Cardiac fibroblast (primary cell): ENCODE data around the gene TNNT3.
"Not testable (repeated sequence)": the region's sequence is repeated elsewhere in the genome, so short reads cannot be mapped to it uniquely, and the experiment has no call there.

Experiments used
- DNase-seq, 2 donors: peaks; one replicate each; pipeline versions ENCODE4 v3.0.0 to v3.0.0-alpha.2; 2010; ENCODE audit warnings: low read depth in 2 of 2
- H3K4me3 ChIP-seq, 2 donors: replicated peaks in 1 of 2; 1 replicate in 1 of 2; 2 replicates in 1 of 2; pipeline ENCODE4 v1.5.1; 2011; ENCODE audit warnings: low read depth in 2 of 2, low read length in 2 of 2, mild to moderate bottlenecking in 2 of 2, moderate library complexity in 1 of 2
- TF ChIP-seq, protein P1 (sequence below): IDR thresholded peaks from one replicate; pipeline ENCODE4 v1.5.1; 2011; ENCODE audit warnings: low read depth, mild to moderate bottlenecking, low read length, inconsistent platforms

TNNT3 gene

DNA sequence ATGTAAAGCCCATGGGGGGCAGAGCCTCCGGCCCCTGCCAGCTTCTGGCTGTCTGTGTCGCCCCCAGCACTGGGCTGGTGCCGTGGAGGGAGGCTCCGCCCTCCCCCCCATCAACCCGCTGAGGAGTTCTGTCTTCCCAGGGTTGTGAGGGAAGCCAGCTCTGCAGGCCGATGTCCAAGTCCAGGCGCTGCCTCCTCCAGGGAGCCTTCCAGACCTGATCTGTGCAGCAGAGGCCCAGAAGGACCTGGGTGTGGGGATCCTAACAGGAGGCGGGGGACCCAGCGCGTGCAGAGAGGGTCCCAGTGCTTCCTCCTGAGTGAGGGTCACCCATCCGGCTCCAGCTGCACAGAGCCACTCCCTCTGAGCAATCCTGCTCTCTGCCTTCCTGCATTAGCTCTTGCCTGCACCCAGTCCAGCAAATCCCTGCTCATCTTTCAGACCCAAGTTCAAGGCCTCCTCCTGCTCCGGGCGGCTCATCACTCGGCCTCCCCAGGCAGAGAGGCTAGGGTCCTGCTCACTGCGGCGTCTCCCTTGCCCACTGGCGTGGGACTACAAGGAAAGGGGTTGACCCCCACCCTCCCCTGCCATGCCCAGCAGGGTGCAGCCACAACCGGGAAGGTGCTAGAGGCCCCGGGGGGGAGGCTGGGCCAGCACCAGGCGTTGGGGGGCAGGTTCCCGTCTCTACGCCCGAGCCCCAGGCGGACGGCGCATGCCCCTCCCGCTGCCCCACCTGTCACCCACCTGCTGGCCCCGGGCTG lies 44.2 kb upstream of the TNNT3 start:
- DNase-seq: no peak

DNA sequence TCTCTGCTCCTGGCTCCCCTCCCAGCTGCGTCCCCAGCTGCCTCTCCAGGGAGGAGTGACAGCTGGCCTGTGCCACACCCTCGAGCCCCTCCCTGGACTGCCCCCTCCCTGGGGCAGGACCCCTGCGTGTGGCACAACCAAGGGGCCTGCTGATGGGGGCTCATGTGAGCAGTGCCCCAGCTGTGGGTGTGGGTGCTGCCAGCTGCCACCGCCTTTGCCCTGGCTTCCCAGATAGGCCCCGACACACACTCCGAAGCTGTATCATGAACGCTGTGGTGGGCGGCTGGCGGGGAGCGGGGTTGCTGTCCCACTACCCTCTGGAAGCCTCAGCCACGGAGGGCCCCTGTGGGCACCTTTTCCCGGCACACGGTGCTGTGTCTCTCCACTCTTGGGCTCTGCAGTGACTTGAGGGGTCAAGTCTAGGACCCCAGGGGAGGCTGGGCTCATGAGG lies 43.6 kb upstream of the TNNT3 start:
- not testable (repeated sequence) for DNase-seq
- peak overlapping the region in 1 of 2 donors; percentile 7 for H3K4me3 ChIP-seq

More for the DNA sequence above, 44.2 kb upstream of the TNNT3 start:
- H3K4me3 ChIP-seq: no peak overlapping the region
- TF ChIP-seq, protein P1, sequence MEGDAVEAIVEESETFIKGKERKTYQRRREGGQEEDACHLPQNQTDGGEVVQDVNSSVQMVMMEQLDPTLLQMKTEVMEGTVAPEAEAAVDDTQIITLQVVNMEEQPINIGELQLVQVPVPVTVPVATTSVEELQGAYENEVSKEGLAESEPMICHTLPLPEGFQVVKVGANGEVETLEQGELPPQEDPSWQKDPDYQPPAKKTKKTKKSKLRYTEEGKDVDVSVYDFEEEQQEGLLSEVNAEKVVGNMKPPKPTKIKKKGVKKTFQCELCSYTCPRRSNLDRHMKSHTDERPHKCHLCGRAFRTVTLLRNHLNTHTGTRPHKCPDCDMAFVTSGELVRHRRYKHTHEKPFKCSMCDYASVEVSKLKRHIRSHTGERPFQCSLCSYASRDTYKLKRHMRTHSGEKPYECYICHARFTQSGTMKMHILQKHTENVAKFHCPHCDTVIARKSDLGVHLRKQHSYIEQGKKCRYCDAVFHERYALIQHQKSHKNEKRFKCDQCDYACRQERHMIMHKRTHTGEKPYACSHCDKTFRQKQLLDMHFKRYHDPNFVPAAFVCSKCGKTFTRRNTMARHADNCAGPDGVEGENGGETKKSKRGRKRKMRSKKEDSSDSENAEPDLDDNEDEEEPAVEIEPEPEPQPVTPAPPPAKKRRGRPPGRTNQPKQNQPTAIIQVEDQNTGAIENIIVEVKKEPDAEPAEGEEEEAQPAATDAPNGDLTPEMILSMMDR: no peak

DNA sequence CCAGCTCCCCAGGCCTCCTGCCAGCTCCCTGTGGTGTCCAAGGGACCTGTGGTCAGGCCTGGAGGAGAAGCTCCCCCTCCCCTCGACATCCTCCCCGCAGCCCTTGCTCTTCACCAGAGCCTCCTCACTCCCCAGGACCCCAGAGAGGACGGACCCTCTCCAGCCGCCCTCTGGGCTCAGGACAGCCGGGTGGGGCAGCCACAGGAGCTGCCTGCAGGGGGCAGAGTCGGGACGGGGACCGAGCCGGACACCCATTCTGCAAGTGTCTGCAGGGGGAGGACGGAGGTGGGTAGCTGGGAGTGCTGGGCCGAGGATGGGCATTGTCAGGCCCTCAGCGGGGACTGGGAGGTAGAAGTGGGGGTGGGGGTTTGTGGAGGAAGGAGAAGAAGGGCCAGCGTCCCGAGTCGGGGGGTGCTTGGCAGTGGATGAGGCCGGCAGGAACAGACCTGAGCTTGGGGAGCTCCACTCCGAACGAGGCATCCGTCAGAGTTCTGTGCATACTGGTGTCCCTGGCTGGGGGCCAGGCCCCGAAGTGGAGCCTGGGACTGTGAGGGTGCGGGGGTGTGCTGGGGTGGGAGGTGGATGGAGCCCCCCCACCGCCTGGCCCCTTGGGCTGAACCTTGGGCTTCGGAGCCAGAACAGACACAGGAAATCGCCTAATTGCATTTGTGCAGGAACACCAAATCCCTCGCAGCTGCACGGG lies 43.0 kb upstream of the TNNT3 start:
- peak; percentile 55 to 92 for DNase-seq
- H3K4me3 ChIP-seq: peak overlapping the region in 1 of 2 donors; percentile 7
- TF ChIP-seq, protein P1: peak; percentile 87

DNA sequence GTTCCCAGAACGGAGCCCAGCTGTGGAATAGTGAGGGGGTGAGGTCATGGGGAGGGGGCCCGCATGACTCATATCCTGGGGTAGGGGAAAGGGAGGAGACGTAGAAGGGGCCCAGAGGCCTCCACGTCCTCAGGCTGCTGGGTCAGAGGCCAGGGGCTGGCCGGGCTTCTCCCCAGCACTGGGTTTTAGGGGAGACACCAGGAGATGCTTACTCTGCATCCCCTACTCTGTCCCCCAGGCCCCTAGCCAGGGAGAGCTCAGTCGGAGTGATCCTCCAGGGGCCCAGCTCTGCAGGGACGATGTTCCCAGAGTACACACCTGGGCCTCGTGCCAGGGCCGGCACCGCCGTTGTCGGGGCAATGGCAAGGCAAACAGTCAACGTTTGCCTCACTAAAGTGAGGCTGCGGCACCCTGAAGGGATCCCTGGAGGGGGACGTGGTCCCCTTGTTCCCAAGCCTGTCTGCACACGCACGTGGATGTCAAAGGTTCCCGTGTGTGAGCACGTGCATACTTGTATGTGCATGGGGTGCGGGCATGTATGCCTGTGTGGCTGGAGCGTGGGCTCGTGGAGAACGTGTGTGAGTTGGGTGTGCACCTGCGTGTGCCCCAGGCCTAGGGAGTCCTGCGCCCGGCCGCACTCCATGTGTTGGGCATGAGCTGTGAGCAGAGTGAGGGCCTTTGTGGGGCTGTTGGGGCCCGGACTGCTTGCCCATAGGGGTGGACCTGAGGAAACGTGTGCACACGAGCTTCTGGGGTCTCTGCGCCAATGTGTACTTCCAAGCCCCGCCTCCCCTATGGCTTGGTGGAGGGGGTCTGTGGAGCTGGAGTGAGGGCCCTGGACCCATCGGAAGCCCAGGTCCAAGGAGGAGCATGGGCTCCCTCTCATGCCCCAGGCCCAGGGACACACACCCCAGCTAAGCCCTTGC lies 42.0 kb upstream of the TNNT3 start:
- peak; percentile 62 to 84 for DNase-seq
- H3K4me3 ChIP-seq: no peak overlapping the region

DNA sequence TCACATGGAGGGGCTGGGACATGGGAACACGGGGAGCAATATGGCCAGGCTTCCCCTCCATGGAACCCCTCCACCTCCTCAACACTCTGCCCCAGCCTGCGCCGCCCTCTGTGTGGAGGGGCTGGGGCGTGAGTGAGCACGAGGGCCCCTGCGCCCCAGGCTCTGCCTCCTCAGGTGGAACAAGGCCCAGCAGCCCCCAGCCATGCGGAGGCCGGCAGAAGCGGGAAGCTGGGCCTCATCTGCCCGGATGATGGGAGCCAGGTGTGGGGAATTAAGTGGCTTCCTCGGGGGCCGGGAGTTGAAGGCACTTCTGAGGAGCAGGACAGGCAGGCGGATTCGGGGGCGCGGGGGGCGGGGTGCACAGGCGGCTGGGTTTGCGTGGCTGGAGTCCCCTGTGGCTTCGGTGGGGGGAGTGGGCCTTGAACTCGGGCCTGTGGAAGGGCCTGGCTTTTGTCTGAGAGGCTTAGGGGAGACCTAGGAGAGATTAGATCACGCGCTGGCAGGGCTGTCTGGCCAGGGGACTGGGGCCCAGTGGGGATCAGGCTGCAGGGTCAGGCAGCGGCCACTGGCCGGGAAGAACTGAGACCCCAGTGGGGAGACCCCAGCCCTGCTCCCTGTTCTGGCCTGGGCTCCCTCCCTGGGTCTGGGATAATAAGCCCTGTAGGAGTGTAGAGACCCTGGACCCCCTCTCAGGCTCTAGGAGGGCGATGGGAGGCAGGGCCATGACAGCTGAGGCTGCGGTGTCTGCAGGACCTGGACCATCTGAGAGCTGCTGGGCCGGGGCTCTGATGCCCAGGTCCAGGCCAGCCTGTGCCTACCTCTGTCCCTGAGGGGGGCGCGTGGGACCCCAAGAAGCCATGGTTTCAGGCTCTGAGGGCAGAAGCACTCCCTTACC lies 41.1 kb upstream of the TNNT3 start:
- no peak for DNase-seq
- H3K4me3 ChIP-seq: no peak overlapping the region
- TF ChIP-seq, protein P1: no peak

More for the DNA sequence above, 42.0 kb upstream of the TNNT3 start:
- TF ChIP-seq, protein P1: no peak

DNA sequence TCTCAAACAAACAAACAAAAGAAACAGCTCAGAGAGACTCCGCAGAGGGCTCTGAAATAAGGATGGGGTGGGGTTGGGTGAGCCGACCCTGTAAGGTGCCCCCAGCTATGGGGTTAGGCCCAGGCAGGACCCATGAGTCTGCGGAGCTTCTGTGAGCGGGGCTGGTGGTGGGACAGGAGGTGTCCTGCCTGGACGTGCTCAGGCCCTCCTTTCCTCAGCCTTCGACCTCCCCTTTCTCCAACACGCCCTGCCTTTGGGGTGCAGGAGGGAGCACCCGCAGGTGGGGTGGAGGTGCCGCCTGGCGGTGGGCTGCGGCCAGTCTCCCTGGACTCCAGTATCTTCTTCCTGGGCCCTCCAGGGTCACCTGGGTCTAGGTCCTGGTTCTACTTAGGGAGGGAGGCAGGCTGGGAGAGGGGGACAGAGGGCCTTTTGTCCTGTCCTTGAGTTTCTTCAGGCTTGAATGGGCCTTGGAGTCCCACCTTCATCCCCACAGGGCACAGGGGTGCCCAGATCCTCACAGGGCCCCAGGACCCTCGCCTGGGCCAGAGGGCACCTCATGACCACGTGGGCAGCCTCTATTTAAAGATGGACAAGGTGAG lies 40.1 kb upstream of the TNNT3 start:
- H3K4me3 ChIP-seq: no peak overlapping the region
- TF ChIP-seq, protein P1: no peak
- no peak for DNase-seq
